ENCODE measurements around the gene MEGF11. TPM values are rescaled to one million over a fixed set of nuclear protein-coding genes. Genes with fewer than 3 reads are reported as not detected.

Gene MEGF11
- total RNA-seq, 2 donors from 2014 or later = not detected

DNA sequence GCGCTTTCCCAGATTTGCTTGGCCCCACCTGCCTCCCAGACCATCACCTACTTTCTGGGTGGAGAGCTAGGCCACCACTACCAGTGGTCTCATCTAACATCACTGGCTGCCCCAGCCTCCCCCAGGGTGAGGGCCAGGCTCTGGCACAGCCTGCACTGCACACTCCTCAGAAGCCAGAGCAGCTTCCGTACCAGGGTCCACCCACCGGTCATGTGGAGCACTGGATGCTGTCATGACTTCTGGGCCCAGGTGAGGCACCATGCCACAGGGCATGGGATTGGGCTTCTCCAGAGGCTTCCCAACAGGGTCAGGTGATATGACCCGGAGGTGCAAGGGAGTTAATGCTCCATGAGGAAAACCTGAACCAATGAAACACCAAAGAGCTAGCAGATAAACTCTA, 14.0 kb downstream of the MEGF11 start:
- Histone ChIP-seq H3K4me1 (no peaks in the 10 kb centered on the region), H3K27me3 (no peaks in the 10 kb centered on the region), H3K4me3 (no peak overlapping the region), H3K9me3 (no peaks in the 10 kb centered on the region), H3K27ac (no peak overlapping the region), H3K36me3 (no peaks in the 10 kb centered on the region)
- DNase-seq (ENCODE audit: low spot score) = no peak
- TF ChIP-seq, protein P1, sequence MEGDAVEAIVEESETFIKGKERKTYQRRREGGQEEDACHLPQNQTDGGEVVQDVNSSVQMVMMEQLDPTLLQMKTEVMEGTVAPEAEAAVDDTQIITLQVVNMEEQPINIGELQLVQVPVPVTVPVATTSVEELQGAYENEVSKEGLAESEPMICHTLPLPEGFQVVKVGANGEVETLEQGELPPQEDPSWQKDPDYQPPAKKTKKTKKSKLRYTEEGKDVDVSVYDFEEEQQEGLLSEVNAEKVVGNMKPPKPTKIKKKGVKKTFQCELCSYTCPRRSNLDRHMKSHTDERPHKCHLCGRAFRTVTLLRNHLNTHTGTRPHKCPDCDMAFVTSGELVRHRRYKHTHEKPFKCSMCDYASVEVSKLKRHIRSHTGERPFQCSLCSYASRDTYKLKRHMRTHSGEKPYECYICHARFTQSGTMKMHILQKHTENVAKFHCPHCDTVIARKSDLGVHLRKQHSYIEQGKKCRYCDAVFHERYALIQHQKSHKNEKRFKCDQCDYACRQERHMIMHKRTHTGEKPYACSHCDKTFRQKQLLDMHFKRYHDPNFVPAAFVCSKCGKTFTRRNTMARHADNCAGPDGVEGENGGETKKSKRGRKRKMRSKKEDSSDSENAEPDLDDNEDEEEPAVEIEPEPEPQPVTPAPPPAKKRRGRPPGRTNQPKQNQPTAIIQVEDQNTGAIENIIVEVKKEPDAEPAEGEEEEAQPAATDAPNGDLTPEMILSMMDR (IDR thresholded peaks at IDR 0.05) = no peak

DNA sequence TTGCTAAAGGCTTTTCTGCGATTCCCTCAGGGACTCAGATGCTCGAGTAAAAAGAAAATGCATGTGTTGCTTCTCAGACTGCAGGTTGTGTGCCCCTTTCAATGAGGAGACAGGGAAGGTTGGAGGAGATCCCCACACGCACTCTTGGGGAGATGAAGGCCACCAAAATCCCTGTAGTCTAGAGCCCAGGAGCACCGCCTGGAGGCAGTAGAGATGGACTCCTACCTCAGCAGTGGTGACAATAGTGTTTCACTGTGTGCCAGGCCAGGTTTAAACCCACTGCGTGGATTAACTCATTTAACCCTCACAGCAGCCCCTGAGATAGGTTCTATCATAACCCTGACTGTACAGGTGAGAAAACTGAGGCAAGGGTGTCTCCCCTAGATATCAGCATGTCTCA, 15.2 kb downstream of the MEGF11 start:
- Histone ChIP-seq H3K9me3 (no peaks in the 10 kb centered on the region), H3K4me3 (no peak overlapping the region), H3K4me1 (no peaks in the 10 kb centered on the region), H3K36me3 (no peaks in the 10 kb centered on the region), H3K27me3 (no peaks in the 10 kb centered on the region), H3K27ac (no peak overlapping the region)
- TF ChIP-seq, protein P1 (IDR thresholded peaks at IDR 0.05) = no peak
- no peak for DNase-seq (ENCODE audit: low spot score)

DNA sequence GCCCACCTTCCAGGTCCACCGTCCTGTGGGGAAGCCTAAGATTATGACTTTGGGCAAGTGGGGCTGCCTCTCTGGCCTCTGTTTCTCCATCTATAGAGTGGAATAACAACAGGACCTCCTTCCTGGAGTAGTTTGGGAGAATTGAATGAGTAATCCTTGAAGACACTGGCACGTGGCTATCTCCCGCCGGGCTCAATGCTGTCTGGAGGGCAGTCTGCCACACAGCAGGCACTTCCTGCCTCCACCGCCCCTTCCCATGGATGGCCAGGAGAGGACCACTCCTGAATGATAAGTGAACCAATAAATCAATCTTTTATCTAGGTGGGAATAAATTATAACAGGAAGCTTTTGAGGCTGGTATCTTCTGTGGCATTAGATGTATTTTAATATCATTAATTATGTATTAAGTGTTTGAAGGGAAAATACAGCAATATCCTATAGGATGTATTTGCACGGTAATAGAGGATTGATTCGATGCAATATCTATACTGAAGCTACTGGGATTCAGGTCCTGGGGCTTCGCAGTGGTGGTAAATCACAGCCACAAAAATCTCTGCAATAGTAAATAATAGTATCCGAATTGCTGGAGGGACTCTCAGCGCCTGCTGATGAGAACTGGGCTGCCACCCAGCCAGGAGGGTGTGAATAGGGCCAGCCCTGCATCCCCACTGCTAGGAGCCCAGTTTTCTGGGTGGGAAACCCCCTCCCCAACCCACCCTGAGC, 15.9 kb downstream of the MEGF11 start:
- Histone ChIP-seq H3K4me1 (no peaks in the 10 kb centered on the region), H3K27me3 (no peaks in the 10 kb centered on the region), H3K27ac (no peak overlapping the region), H3K4me3 (no peak overlapping the region), H3K9me3 (no peaks in the 10 kb centered on the region), H3K36me3 (no peaks in the 10 kb centered on the region)
- no peak for DNase-seq (ENCODE audit: low spot score)
- TF ChIP-seq, protein P1 (IDR thresholded peaks at IDR 0.05) = no peak

DNA sequence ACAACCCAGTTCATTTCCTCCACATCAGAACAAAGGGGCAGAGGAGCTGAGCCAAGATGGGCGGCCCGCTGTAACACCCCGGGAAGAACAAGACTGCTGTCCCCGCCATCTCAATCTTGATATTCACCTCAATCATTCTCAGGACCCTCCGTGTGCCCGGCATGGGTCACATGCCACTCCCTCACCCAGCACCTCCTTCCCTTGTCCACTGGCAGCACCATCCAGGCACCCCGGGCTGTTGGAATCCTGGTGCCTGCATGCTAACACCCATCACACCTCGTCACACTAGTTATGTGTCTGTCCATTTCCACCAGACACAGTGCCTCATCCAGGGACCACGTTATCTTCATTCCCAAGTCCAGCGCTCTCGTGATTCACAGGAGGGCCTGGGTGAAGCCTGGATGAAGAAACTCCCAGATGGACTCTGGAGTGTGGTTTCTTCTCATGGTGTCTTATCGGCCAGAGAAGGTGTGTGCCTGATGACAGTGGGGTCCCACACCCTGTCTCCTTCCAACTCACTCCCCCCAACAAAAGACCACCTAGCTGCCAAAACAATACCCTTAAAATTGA, 16.7 kb downstream of the MEGF11 start:
- Histone ChIP-seq H3K27ac (no peak overlapping the region), H3K4me3 (no peak overlapping the region), H3K36me3 (no peaks in the 10 kb centered on the region), H3K4me1 (no peaks in the 10 kb centered on the region), H3K9me3 (no peaks in the 10 kb centered on the region), H3K27me3 (no peaks in the 10 kb centered on the region)
- no peak for DNase-seq (ENCODE audit: low spot score)
- TF ChIP-seq, protein P1 (IDR thresholded peaks at IDR 0.05) = no peak

DNA sequence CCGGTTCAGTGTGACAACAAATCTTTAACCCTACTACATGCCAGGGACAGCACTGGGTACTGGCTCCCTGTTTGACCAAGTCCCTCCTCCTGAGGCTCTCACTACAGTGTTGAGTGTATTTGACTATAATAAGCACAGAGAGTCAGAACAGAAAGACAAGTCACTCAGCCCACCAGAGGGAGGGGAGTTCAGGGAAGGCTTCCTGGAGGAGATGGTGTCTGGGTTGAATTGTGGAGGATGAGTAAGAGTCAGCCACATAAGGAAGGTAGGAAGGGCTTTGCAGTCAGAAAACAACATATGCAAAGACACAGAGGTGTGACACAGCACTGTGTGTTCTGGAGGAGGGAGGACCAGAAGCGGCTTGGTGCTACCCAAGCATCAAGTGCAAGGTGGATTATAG, 17.7 kb downstream of the MEGF11 start:
- Histone ChIP-seq H3K36me3 (no peaks in the 10 kb centered on the region), H3K4me3 (no peak overlapping the region), H3K9me3 (no peaks in the 10 kb centered on the region), H3K27ac (no peak overlapping the region), H3K4me1 (no peaks in the 10 kb centered on the region), H3K27me3 (no peaks in the 10 kb centered on the region)
- no peak for DNase-seq (ENCODE audit: low spot score)
- TF ChIP-seq, protein P1 (IDR thresholded peaks at IDR 0.05) = no peak

All from right atrium auricular region (tissue), 2 donors.